Breast epithelium (tissue), 3 donors: ENCODE data around the gene KIN.
"Not testable (repeated sequence)": the region's sequence is repeated elsewhere in the genome, so short reads cannot be mapped to it uniquely, and the experiment has no call there.

Source experiments
- POLR2A ChIP-seq: fragments of 450-650 bp; IDR thresholded peaks from one replicate; pipeline ENCODE4 v1.6.1; 2016; ENCODE audit warnings: antibody characterized with exemption, mild to moderate bottlenecking, moderate library complexity
- TF ChIP-seq, protein P1 (sequence below), 3 donors: fragments of 450-650 bp; IDR thresholded peaks; one replicate each; pipeline ENCODE4 v1.5.1; 2016 to 2017; ENCODE audit warnings: antibody characterized with exemption in 3 of 3, mild to moderate bottlenecking in 3 of 3, moderate library complexity in 3 of 3

DNA sequence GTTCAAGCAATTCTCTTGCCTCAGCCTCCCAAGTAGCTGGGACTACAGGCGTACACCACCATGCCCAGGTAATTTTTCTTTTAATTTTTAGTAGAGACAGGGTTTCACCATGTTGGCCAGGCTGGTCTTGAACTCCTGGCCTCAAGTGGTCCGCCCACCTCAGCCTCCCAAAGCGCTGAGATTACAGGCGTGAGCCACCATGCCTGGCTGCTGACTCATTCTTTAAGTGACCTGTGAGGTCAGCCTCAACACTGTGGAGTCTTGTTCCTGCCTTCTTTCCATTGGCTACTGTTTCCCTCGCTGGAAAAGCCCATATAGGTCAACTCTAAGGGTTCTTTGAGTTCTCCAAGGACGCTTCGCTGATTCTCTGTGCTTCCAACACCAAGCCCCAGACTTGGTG is 39.2 kb downstream of the KIN start:
- TF ChIP-seq, protein P1, sequence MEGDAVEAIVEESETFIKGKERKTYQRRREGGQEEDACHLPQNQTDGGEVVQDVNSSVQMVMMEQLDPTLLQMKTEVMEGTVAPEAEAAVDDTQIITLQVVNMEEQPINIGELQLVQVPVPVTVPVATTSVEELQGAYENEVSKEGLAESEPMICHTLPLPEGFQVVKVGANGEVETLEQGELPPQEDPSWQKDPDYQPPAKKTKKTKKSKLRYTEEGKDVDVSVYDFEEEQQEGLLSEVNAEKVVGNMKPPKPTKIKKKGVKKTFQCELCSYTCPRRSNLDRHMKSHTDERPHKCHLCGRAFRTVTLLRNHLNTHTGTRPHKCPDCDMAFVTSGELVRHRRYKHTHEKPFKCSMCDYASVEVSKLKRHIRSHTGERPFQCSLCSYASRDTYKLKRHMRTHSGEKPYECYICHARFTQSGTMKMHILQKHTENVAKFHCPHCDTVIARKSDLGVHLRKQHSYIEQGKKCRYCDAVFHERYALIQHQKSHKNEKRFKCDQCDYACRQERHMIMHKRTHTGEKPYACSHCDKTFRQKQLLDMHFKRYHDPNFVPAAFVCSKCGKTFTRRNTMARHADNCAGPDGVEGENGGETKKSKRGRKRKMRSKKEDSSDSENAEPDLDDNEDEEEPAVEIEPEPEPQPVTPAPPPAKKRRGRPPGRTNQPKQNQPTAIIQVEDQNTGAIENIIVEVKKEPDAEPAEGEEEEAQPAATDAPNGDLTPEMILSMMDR (IDR thresholded peaks at IDR 0.05), result not testable (repeated sequence)
- TF ChIP-seq POLR2A, result not testable (repeated sequence)
